SIG-M5 (cell line): ENCODE measurements around the gene MYO9A.

Source experiments
- DNase-seq: peaks from one replicate; lab custom pipeline; 2025; lab: John Stamatoyannopoulos, UW

Gene MYO9A, protein sequence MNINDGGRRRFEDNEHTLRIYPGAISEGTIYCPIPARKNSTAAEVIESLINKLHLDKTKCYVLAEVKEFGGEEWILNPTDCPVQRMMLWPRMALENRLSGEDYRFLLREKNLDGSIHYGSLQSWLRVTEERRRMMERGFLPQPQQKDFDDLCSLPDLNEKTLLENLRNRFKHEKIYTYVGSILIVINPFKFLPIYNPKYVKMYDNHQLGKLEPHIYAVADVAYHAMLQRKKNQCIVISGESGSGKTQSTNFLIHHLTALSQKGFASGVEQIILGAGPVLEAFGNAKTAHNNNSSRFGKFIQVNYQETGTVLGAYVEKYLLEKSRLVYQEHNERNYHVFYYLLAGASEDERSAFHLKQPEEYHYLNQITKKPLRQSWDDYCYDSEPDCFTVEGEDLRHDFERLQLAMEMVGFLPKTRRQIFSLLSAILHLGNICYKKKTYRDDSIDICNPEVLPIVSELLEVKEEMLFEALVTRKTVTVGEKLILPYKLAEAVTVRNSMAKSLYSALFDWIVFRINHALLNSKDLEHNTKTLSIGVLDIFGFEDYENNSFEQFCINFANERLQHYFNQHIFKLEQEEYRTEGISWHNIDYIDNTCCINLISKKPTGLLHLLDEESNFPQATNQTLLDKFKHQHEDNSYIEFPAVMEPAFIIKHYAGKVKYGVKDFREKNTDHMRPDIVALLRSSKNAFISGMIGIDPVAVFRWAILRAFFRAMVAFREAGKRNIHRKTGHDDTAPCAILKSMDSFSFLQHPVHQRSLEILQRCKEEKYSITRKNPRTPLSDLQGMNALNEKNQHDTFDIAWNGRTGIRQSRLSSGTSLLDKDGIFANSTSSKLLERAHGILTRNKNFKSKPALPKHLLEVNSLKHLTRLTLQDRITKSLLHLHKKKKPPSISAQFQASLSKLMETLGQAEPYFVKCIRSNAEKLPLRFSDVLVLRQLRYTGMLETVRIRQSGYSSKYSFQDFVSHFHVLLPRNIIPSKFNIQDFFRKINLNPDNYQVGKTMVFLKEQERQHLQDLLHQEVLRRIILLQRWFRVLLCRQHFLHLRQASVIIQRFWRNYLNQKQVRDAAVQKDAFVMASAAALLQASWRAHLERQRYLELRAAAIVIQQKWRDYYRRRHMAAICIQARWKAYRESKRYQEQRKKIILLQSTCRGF (N-terminal part only)

GRCh38 chr15:72118017-72118978 is at the start of gene MYO9A, which contains the start of gene SENP8:
MYO9A (minus strand) TSS chr15:72118150; CDS start chr15:72046563, 71,587 bp downstream.
SENP8 (plus strand) TSS chr15:72118403; CDS start chr15:72139624, 21,221 bp downstream.
- DNase-seq, result peak; percentile 89

GRCh38 chr15:72167445-72167844 is 49.5 kb upstream of the MYO9A start:
- no peak for DNase-seq

- DNase-seq, result no peak
These were observed 48.9 kb upstream of the MYO9A start for GRCh38 chr15:72166716-72167417.

DNA sequence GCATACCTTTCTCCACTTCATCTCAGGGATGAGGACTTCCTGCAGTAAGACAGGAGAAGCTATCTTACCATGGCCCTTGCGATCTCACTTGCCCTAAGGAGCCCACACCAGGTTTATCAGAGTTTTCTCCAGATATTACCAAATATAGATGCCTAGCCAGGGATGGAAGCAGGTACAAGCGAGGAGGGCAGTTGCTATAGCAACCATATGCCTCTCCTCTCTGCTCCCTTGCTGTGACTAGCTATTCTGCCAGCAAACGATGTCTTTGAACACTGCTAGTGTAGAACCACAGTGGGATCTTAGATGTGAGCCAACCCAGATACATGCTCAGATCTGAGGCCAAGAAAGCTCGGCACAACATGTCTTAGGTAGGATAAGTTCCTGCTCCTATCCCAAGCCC is 45.8 kb upstream of the MYO9A start:
- no peak for DNase-seq

- DNase-seq, result no peak
These were observed 44.6 kb upstream of the MYO9A start for GRCh38 chr15:72162569-72162968.

GRCh38 chr15:72161361-72162132 is 43.6 kb upstream of the MYO9A start:
- no peak for DNase-seq

- no peak for DNase-seq
These were observed 42.8 kb upstream of the MYO9A start for GRCh38 chr15:72160696-72161245.

DNA sequence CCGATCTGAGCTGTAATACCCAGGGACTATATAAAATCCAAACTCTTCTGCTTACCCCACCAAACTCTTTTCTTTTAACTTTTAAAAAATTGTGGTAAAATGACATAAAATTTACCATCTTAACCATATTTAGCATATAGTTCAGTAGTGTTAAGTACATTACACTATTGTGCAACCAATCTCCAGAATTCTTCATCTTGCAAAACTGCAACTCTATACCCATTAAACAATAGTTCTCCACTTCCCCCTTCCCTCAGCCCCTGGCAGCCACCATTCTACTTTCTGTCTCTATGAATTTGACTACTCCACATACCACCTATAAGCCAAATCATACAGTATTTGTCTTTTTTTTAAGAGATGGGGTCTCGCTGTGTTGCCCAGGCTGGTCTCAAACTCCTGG is 39.0 kb upstream of the MYO9A start:
- no peak for DNase-seq

- peak; percentile 19 for DNase-seq
These were observed 38.0 kb upstream of the MYO9A start for GRCh38 chr15:72155635-72156616.

DNA sequence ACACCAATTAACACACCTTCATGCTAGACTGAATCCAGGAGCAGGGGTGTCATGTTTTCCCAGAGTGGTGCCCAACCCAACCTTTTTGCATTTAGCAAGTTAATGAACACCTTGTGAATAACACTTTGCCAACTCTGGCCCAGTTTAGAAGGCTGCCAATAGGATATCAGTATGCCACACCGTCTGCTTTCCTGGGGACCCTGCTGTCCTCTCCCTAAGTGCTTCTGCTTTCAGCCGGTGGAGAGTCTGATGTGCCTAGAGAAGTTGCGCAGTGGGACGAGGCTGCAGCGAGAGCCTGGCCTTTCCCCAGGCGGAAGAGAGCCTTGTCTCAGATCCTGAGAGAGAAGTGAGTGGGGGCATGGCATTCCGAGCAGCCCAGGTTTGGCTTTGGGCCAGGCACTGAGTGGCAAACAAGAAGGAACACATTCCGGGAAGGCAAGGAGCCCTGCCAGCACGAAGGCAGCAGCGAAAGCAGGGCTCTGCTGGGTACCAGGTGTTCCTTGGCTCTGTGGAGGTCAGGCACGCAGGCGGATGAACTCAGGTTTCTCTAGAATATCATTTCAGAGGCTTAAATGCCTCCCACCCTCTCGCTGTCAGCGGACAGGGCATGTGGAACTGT is 37.2 kb upstream of the MYO9A start:
- DNase-seq, result no peak

DNA sequence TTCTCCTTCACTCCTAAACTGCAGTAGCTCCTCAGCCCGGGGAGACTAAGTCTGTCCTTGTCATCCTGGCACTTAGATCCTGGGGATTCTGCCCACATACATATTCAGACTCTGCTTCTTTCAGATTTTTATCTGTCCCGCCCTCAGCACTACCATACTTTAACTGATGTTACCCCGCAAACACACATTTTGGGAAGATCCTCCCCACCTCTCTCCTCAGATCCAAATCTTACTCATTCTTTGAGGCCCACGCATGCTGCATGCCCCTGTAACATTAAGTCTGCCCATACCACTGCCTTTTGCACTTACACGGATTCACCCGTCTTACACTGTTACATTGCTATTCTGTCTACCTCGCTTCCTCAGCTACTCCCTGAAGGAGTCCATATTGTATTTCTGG is 36.4 kb upstream of the MYO9A start:
- no peak for DNase-seq

GRCh38 chr15:72153269-72154000 is 35.5 kb upstream of the MYO9A start:
- DNase-seq, result no peak

- DNase-seq, result no peak
These were observed 29.5 kb upstream of the MYO9A start for GRCh38 chr15:72147418-72147817.

DNA sequence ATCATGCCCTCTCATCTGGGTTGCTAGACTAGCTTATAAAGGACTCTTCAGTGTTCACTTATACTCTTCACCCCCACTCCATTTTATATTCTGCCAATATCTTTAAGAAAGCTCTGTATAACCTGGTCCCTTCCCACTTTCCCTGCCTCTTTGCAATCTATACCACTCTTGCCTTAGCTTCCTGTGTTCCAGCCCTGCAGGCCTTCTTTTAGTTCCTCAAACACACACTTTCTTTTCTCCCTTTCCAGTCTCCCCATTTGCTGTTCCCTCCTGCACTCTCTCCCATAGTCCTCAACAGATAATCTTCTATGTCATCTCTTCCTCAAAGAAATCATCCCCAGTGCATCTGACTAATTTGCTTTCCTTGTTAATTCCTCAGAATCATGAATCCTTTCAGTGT is 29.0 kb upstream of the MYO9A start:
- DNase-seq, result no peak

- DNase-seq, result no peak
These were observed 28.3 kb upstream of the MYO9A start for GRCh38 chr15:72146221-72146620.

- no peak for DNase-seq
These were observed 23.5 kb upstream of the MYO9A start for GRCh38 chr15:72141171-72142084.
